ENCODE measurements around the gene IL34. TPM values are rescaled to one million over a fixed set of nuclear protein-coding genes. Genes with fewer than 3 reads are reported as not detected.

IL34 gene
- total and polyA plus RNA-seq, 2 experiments from 2014 or later: 4.3 to 6.6 TPM

DNA sequence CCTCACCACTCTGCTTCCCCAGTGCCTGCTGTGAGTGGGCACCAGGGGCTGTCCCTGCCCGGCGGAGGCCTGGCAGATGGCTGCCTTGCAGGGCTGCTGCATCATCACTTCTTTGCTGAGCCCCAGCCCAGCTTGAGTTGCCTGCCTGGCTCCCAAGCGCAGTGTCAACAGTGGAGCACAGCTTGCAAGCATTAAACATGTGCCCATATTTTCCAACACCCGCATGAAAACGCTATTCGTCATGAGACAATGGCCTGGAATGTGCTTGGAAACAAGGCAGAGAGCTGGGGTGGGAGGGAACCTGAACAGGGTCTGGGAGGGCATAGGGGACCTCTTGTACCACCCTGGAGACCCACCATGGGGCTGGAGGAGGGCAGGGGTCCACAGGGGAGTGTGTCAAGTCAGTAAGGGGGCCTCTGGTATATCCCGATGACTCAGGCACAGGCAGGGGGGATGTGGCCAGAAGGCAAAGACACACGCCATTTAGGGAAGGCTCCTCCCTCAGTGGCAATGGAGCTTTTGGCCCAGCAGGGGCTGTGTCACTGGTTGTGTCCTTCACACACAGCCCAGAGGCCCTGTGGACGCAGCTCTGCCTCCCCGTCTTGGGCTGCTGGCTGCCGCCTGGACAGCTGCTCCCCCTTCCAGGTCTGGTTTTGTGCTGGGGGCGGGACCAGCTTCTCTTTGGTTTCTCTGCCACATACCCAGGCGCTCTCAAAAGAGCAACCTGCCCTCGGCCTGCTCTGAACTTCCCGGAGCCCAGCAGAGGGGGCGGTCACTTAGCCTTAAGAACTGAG, 56.9 kb downstream of the IL34 start (continued):
- TF ChIP-seq EZH2phosphoT487 (IDR thresholded peaks at IDR 0.05; ENCODE audit: unreplicated experiment) (no peak), ZNF331 (CRISPR knock-in tag; IDR thresholded peaks at IDR 0.05; ENCODE audit: low read depth) (no peak), JUNB (IDR thresholded peaks at IDR 0.05; ENCODE audit: unreplicated experiment) (no peak), NANOG (IDR thresholded peaks at IDR 0.05; ENCODE audit: borderline replicate concordance) (no peak), STAT1 (IDR thresholded peaks at IDR 0.05; ENCODE audit: unreplicated experiment) (no peak)
- TF ChIP-seq, protein P1, sequence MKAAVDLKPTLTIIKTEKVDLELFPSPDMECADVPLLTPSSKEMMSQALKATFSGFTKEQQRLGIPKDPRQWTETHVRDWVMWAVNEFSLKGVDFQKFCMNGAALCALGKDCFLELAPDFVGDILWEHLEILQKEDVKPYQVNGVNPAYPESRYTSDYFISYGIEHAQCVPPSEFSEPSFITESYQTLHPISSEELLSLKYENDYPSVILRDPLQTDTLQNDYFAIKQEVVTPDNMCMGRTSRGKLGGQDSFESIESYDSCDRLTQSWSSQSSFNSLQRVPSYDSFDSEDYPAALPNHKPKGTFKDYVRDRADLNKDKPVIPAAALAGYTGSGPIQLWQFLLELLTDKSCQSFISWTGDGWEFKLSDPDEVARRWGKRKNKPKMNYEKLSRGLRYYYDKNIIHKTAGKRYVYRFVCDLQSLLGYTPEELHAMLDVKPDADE (IDR thresholded peaks at IDR 0.05): no peak
- TF ChIP-seq, protein P2, sequence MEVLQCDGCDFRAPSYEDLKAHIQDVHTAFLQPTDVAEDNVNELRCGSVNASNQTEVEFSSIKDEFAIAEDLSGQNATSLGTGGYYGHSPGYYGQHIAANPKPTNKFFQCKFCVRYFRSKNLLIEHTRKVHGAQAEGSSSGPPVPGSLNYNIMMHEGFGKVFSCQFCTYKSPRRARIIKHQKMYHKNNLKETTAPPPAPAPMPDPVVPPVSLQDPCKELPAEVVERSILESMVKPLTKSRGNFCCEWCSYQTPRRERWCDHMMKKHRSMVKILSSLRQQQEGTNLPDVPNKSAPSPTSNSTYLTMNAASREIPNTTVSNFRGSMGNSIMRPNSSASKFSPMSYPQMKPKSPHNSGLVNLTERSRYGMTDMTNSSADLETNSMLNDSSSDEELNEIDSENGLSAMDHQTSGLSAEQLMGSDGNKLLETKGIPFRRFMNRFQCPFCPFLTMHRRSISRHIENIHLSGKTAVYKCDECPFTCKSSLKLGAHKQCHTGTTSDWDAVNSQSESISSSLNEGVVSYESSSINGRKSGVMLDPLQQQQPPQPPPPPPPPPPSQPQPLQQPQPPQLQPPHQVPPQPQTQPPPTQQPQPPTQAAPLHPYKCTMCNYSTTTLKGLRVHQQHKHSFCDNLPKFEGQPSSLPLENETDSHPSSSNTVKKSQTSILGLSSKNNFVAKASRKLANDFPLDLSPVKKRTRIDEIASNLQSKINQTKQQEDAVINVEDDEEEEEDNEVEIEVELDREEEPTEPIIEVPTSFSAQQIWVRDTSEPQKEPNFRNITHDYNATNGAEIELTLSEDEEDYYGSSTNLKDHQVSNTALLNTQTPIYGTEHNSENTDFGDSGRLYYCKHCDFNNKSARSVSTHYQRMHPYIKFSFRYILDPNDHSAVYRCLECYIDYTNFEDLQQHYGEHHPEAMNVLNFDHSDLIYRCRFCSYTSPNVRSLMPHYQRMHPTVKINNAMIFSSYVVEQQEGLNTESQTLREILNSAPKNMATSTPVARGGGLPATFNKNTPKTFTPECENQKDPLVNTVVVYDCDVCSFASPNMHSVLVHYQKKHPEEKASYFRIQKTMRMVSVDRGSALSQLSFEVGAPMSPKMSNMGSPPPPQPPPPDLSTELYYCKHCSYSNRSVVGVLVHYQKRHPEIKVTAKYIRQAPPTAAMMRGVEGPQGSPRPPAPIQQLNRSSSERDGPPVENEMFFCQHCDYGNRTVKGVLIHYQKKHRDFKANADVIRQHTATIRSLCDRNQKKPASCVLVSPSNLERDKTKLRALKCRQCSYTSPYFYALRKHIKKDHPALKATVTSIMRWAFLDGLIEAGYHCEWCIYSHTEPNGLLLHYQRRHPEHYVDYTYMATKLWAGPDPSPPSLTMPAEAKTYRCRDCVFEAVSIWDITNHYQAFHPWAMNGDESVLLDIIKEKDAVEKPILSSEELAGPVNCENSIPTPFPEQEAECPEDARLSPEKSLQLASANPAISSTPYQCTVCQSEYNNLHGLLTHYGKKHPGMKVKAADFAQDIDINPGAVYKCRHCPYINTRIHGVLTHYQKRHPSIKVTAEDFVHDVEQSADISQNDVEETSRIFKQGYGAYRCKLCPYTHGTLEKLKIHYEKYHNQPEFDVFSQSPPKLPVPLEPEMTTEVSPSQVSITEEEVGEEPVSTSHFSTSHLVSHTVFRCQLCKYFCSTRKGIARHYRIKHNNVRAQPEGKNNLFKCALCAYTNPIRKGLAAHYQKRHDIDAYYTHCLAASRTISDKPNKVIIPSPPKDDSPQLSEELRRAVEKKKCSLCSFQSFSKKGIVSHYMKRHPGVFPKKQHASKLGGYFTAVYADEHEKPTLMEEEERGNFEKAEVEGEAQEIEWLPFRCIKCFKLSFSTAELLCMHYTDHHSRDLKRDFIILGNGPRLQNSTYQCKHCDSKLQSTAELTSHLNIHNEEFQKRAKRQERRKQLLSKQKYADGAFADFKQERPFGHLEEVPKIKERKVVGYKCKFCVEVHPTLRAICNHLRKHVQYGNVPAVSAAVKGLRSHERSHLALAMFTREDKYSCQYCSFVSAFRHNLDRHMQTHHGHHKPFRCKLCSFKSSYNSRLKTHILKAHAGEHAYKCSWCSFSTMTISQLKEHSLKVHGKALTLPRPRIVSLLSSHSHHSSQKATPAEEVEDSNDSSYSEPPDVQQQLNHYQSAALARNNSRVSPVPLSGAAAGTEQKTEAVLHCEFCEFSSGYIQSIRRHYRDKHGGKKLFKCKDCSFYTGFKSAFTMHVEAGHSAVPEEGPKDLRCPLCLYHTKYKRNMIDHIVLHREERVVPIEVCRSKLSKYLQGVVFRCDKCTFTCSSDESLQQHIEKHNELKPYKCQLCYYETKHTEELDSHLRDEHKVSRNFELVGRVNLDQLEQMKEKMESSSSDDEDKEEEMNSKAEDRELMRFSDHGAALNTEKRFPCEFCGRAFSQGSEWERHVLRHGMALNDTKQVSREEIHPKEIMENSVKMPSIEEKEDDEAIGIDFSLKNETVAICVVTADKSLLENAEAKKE (CRISPR knock-in tag; IDR thresholded peaks at IDR 0.05): no peak

Measured in GM23338 (cell line).